Uterus (tissue), 4 donors: Measurements from ENCODE around the gene TBC1D19. TPM values are rescaled to one million over a fixed set of nuclear protein-coding genes. Genes with fewer than 3 reads are reported as not detected.

Experiments
- DNase-seq, 2 donors: peaks; one replicate each; pipeline ENCODE4 v3.0.0-alpha.2; 2019 to 2020
- H3K27ac ChIP-seq, 2 donors: fragments of 200-600 bp; sonication (generic); 1 replicate in 1 of 2; 2 replicates in 1 of 2; pipeline ENCODE4 v1.5.1; 2016 to 2018
- H3K27me3 ChIP-seq, 2 donors: fragments of 200-600 bp; sonication (generic); one replicate each; pipeline ENCODE4 v1.5.1; 2018 to 2019; ENCODE audit warnings: control low read depth in 1 of 2
- H3K36me3 ChIP-seq, 2 donors: fragments of 200-600 bp; sonication (generic); one replicate each; pipeline ENCODE4 v1.5.1; 2019; ENCODE audit warnings: control low read depth in 1 of 2
- H3K4me1 ChIP-seq, 2 donors: fragments of 200-600 bp; sonication (generic); one replicate each; pipeline ENCODE4 v1.5.1; 2018 to 2019; ENCODE audit warnings: control low read depth in 1 of 2
- H3K4me3 ChIP-seq, 2 donors: fragments of 200-600 bp; sonication (generic); 1 replicate in 1 of 2; 2 replicates in 1 of 2; pipeline ENCODE4 v1.5.1; 2018 to 2019; ENCODE audit warnings: mild to moderate bottlenecking in 1 of 2
- H3K9me3 ChIP-seq, 2 donors: fragments of 200-600 bp; sonication (generic); one replicate each; pipeline ENCODE4 v1.5.1; 2019; ENCODE audit warnings: control low read depth in 1 of 2
- CTCF ChIP-seq, 4 experiments: fragments of 200-600 bp in 2 of 4; fragments of 450-650 bp in 2 of 4; sonication (generic) in 2 of 4; IDR thresholded peaks; one replicate each; pipeline ENCODE4 v1.5.1; 2016 to 2019; ENCODE audit warnings: antibody characterized with exemption in 4 of 4, mild to moderate bottlenecking in 2 of 4, moderate library complexity in 1 of 4
- POLR2A ChIP-seq, 2 donors: fragments of 450-650 bp; IDR thresholded peaks; one replicate each; pipeline ENCODE4 v1.6.1; 2016; ENCODE audit warnings: antibody characterized with exemption in 2 of 2, mild to moderate bottlenecking in 1 of 2, moderate library complexity in 1 of 2
- intact Hi-C: fragments of 100-400 bp; cut with DNase I; formaldehyde crosslinking; loops from one replicate; pipeline ENCODE4 v1.15.1; 2023; ENCODE audit warnings: low total_unique reads
- small RNA-seq: library from RNA; depleted of rRNA; stranded (forward); fragments of <200 nt; gene quantifications from one replicate; pipeline ENCODE3, GENCODE V24; 2016
- total RNA-seq, 4 donors: library from RNA; depleted of rRNA in 3 of 4; stranded (reverse); fragments of >200 nt in 3 of 4; gene quantifications; one replicate each; pipeline versions ENCODE4 v1.1.0 to v1.2.4, GENCODE V29; 2014 to 2023
- donor health status: DM: yes; HTN: yes; CAD: no.

The TBC1D19 gene
- total RNA-seq, 4 donors from 2014 or later, result 5.4 to 69.6 (median 25.2) TPM

GRCh38 chr4:26804451-26804850 lies 220.6 kb downstream of the TBC1D19 start:
- H3K4me3 ChIP-seq, result no peak overlapping the region
- no peaks in the 10 kb centered on the region for H3K9me3 ChIP-seq
- no peaks in the 10 kb centered on the region for H3K27me3 ChIP-seq
- TF ChIP-seq CTCF (IDR thresholded peaks at IDR 0.05) (no peak), POLR2A (IDR thresholded peaks at IDR 0.05) (no peak)
- no peaks in the 10 kb centered on the region for H3K36me3 ChIP-seq
- DNase-seq, result no peak
- no peak overlapping the region for H3K27ac ChIP-seq
- no peaks in the 10 kb centered on the region for H3K4me1 ChIP-seq
- intact Hi-C loops, result no loop called here

GRCh38 chr4:26804925-26805324 lies 221.0 kb downstream of the TBC1D19 start:
- H3K27ac ChIP-seq, result no peak overlapping the region
- DNase-seq, result no peak
- TF ChIP-seq POLR2A (IDR thresholded peaks at IDR 0.05) (no peak), CTCF (IDR thresholded peaks at IDR 0.05) (no peak)
- H3K4me1 ChIP-seq, result no peaks in the 10 kb centered on the region
- no peaks in the 10 kb centered on the region for H3K36me3 ChIP-seq
- no peak overlapping the region for H3K4me3 ChIP-seq
- intact Hi-C loops, result no loop called here
- no peaks in the 10 kb centered on the region for H3K9me3 ChIP-seq
- no peaks in the 10 kb centered on the region for H3K27me3 ChIP-seq

Small RNA genes within 50 kb of the gene (small RNA-seq; reads per million reads assigned to genes)
- gene RF00284, result not detected

Other genes starting within 250 kb of the TBC1D19 start
- gene CCKAR, start 93.6 kb upstream of the TBC1D19 start, total RNA-seq, result not detected